Colonic mucosa (tissue), 4 donors: ENCODE measurements around the gene RER1. TPM values are rescaled to one million over a fixed set of nuclear protein-coding genes. Genes with fewer than 3 reads are reported as not detected.

Source experiments
- DNase-seq: peaks from one replicate; pipeline ENCODE4 v3.0.0-alpha.2; 2020
- H3K27ac ChIP-seq: fragments of 200-600 bp; one replicate; pipeline ENCODE4 v1.8.0; 2021
- H3K27me3 ChIP-seq: fragments of 200-600 bp; one replicate; pipeline ENCODE4 v1.8.0; 2021
- H3K36me3 ChIP-seq: fragments of 200-600 bp; one replicate; pipeline ENCODE4 v1.8.0; 2021
- H3K4me1 ChIP-seq: fragments of 200-600 bp; one replicate; pipeline ENCODE4 v1.8.0; 2021; ENCODE audit warnings: mild to moderate bottlenecking
- H3K4me3 ChIP-seq: fragments of 200-600 bp; one replicate; pipeline ENCODE4 v1.8.0; 2021
- H3K9ac ChIP-seq, 2 donors: one replicate each; pipeline ENCODE4 v1.7.0; 2013; ENCODE audit warnings: control low read depth in 2 of 2, low read depth in 2 of 2, low read length in 2 of 2
- H3K9me3 ChIP-seq: fragments of 200-600 bp; one replicate; pipeline ENCODE4 v1.8.0; 2021
- CTCF ChIP-seq: fragments of 200-600 bp; IDR thresholded peaks from one replicate; pipeline ENCODE4 v1.8.0; 2022; ENCODE audit warnings: antibody characterized with exemption, mild to moderate bottlenecking
- intact Hi-C: fragments of 100-400 bp; cut with DNase I; formaldehyde crosslinking; loops from one replicate; pipeline ENCODE4 v1.14.1; 2022
- total RNA-seq, 2 donors: library from RNA; stranded (reverse); fragmentation: NEBNext Ultra II Directional in 1 of 2; extraction: Animal tissue kit (Norgen Biotek cat#: 25700) in 1 of 2; gene quantifications; one replicate each; pipeline ENCODE4 v1.2.1, GENCODE V29; 2021
- donor health status: healthy.
- donor health status: DM: no; HTN: no; CAD: no.
- donor health status: DM: no; HTN: no; CAD: no.

The RER1 gene
- total RNA-seq, 2 donors from 2014 or later = 190 to 216 TPM

GRCh38 chr1:2394220-2394619 is 2.6 kb downstream of the RER1 start:
- no peaks in the 10 kb centered on the region for H3K27me3 ChIP-seq
- peaks cover 14% of the 10 kb centered on the region for H3K36me3 ChIP-seq
- no peak overlapping the region for H3K9ac ChIP-seq
- no peak overlapping the region for H3K4me3 ChIP-seq
- no peak for TF ChIP-seq CTCF
- intact Hi-C loops = no loop called here
- H3K4me1 ChIP-seq = peaks cover 23% of the 10 kb centered on the region
- no peak for DNase-seq
- H3K9me3 ChIP-seq = no peaks in the 10 kb centered on the region
- H3K27ac ChIP-seq = no peak overlapping the region

- H3K36me3 ChIP-seq = peaks cover 16% of the 10 kb centered on the region
These were observed 3.1 kb downstream of the RER1 start for GRCh38 chr1:2394761-2395160.

GRCh38 chr1:2395245-2395644 is 3.6 kb downstream of the RER1 start:
- Histone ChIP-seq H3K27ac (no peak overlapping the region), H3K9me3 (no peaks in the 10 kb centered on the region), H3K36me3 (peaks cover 21% of the 10 kb centered on the region), H3K9ac (no peak overlapping the region), H3K4me1 (peaks cover 19% of the 10 kb centered on the region), H3K27me3 (no peaks in the 10 kb centered on the region), H3K4me3 (no peak overlapping the region)
- DNase-seq = no peak
- intact Hi-C loops = no loop called here
- no peak for TF ChIP-seq CTCF

More at GRCh38 chr1:2394761-2395160, 3.1 kb downstream of the RER1 start:
- H3K9ac ChIP-seq = no peak overlapping the region
- intact Hi-C loops = no loop called here
- DNase-seq = no peak
- no peak overlapping the region for H3K4me3 ChIP-seq
- no peaks in the 10 kb centered on the region for H3K9me3 ChIP-seq
- H3K4me1 ChIP-seq = peaks cover 23% of the 10 kb centered on the region
- no peak overlapping the region for H3K27ac ChIP-seq
- no peaks in the 10 kb centered on the region for H3K27me3 ChIP-seq
- TF ChIP-seq CTCF = no peak

- DNase-seq = no peak
- peaks cover 21% of the 10 kb centered on the region for H3K36me3 ChIP-seq
- H3K27me3 ChIP-seq = no peaks in the 10 kb centered on the region
- no peak overlapping the region for H3K4me3 ChIP-seq
- H3K9ac ChIP-seq = no peak overlapping the region
- H3K27ac ChIP-seq = no peak overlapping the region
- intact Hi-C loops = no loop called here
- no peaks in the 10 kb centered on the region for H3K9me3 ChIP-seq
- peaks cover 16% of the 10 kb centered on the region for H3K4me1 ChIP-seq
- no peak for TF ChIP-seq CTCF
These were observed 4.4 kb downstream of the RER1 start for GRCh38 chr1:2396059-2396458.

- no peak overlapping the region for H3K27ac ChIP-seq
- H3K4me3 ChIP-seq = no peak overlapping the region
- DNase-seq = no peak
- no peak overlapping the region for H3K9ac ChIP-seq
- no peaks in the 10 kb centered on the region for H3K9me3 ChIP-seq
- TF ChIP-seq CTCF = no peak
- peaks cover 16% of the 10 kb centered on the region for H3K4me1 ChIP-seq
- peaks cover 21% of the 10 kb centered on the region for H3K36me3 ChIP-seq
- H3K27me3 ChIP-seq = no peaks in the 10 kb centered on the region
- intact Hi-C loops = no loop called here
These were observed 4.8 kb downstream of the RER1 start for GRCh38 chr1:2396476-2396875.
